H1 (cell line): ENCODE results near the gene PRKCH. TPM values are rescaled to one million over a fixed set of nuclear protein-coding genes. Genes with fewer than 3 reads are reported as not detected.

ENCODE experiments used
- CREB1 ChIP-seq: IDR thresholded peaks from 2 replicates; pipeline ENCODE4 v1.6.1; 2012; ENCODE audit warnings: inconsistent platforms
- CTBP2 ChIP-seq: IDR thresholded peaks from 2 replicates; pipeline ENCODE4 v1.7.0; 2011; ENCODE audit warnings: borderline replicate concordance, mild to moderate bottlenecking, moderate library complexity, mixed read lengths, low read length; ENCODE audit not compliant: insufficient read depth, insufficient read length
- SP2 ChIP-seq: IDR thresholded peaks from 2 replicates; pipeline ENCODE4 v1.6.1; 2012; ENCODE audit warnings: mild to moderate bottlenecking, low read length, inconsistent platforms
- SRF ChIP-seq: IDR thresholded peaks from 2 replicates; pipeline ENCODE4 v1.6.1; 2011; ENCODE audit warnings: mild to moderate bottlenecking, low read depth, low read length, moderate library complexity
- polyA plus RNA-seq, 7 experiments: library from polyadenylated mRNA; depleted of rRNA in 3 of 7; stranded (reverse) in 5 of 7; unstranded in 2 of 7; fragments of >200 nt in 5 of 7; fragments of 200-250 nt in 2 of 7; gene quantifications; 1 replicate in 5 of 7; 2 replicates in 1 of 7; 4 replicates in 1 of 7; pipeline versions ENCODE4 v1.2.1 to v1.2.3, GENCODE V29; 2011 to 2013; ENCODE audit warnings: missing spikeins in 2 of 7, mixed read lengths in 2 of 7
- total RNA-seq: library from RNA; stranded (reverse); fragmentation: NEBNext Ultra II Directional; extraction: Animal tissue kit (Norgen Biotek cat#: 25700); gene quantifications from 2 replicates; pipeline ENCODE4 v1.2.1, GENCODE V29; 2021

Gene PRKCH
- total and polyA plus RNA-seq, 2 of the 8 experiments (the other 6 are each of a cell fraction or from before 2014, with no cell fraction given) = 6.4 to 7.0 TPM

GRCh38 chr14:61476105-61476753 lies 154.8 kb downstream of the PRKCH start (continued):
- TF ChIP-seq SP2 (no peak), CREB1 (no peak), CTBP2 (no peak), SRF (no peak)
